Natural killer cell (primary cell): ENCODE measurements around the gene UBE2Q1. TPM values are rescaled to one million over a fixed set of nuclear protein-coding genes. Genes with fewer than 3 reads are reported as not detected.

Experiments
- ATAC-seq, 3 donors: fragments of 150-1000 bp in 2 of 3; fragments of 200-7000 bp in 1 of 3; cut with Tn5 transposase; 1 replicate in 1 of 3; 2 replicates in 2 of 3; pipeline ENCODE4 v1.10.0; 2021; ENCODE audit warnings: mild to moderate bottlenecking in 2 of 3, moderate library complexity in 2 of 3
- DNase-seq, 2 donors: peaks; one replicate each; pipeline versions ENCODE4 v3.0.0 to v3.0.0-alpha.2; 2013 to 2021; ENCODE audit warnings: mixed read lengths in 1 of 2
- H3K27ac ChIP-seq: one replicate; pipeline ENCODE4 v1.5.1; 2013; ENCODE audit warnings: mild to moderate bottlenecking, low read length
- H3K27me3 ChIP-seq: one replicate; pipeline ENCODE4 v1.6.1; 2013; ENCODE audit warnings: low read length; ENCODE audit not compliant: control insufficient read depth, insufficient read depth
- H3K36me3 ChIP-seq: one replicate; pipeline ENCODE4 v1.6.1; 2013; ENCODE audit warnings: low read length; ENCODE audit not compliant: control insufficient read depth, insufficient read depth
- H3K4me1 ChIP-seq: one replicate; pipeline ENCODE4 v1.6.1; 2013; ENCODE audit warnings: low read length; ENCODE audit not compliant: control insufficient read depth, insufficient read depth
- H3K4me3 ChIP-seq: one replicate; pipeline ENCODE4 v1.5.1; 2013; ENCODE audit warnings: low read length
- H3K9me3 ChIP-seq: one replicate; pipeline ENCODE4 v1.6.1; 2013; ENCODE audit warnings: low read length; ENCODE audit not compliant: control insufficient read depth, insufficient read depth
- H3K27ac Mint-ChIP-seq, 2 donors: one replicate each; pipeline ENCODE4 v1.8.0; 2022; ENCODE audit warnings: mild to moderate bottlenecking in 2 of 2, mixed read lengths in 2 of 2, moderate library complexity in 1 of 2
- H3K27me3 Mint-ChIP-seq, 2 donors: one replicate each; pipeline ENCODE4 v1.8.0; 2022; ENCODE audit warnings: low read depth in 2 of 2, mixed read lengths in 2 of 2
- H3K36me3 Mint-ChIP-seq: one replicate; pipeline ENCODE4 v1.8.0; 2022; ENCODE audit warnings: mixed read lengths
- H3K4me1 Mint-ChIP-seq, 2 donors: one replicate each; pipeline ENCODE4 v1.8.0; 2022; ENCODE audit warnings: mixed read lengths in 2 of 2
- H3K4me3 Mint-ChIP-seq: one replicate; pipeline ENCODE4 v1.8.0; 2022; ENCODE audit warnings: mild to moderate bottlenecking, moderate library complexity, mixed read lengths
- H3K9me3 Mint-ChIP-seq, 2 donors: one replicate each; pipeline ENCODE4 v1.8.0; 2022; ENCODE audit warnings: mixed read lengths in 2 of 2
- WGBS: methylation state at CpG from one replicate; pipeline ENCODE4 v1.1.7; 2013; ENCODE audit warnings: missing lambda C conversion rate; ENCODE audit not compliant: insufficient coverage; 5-methylcytosine and 5-hydroxymethylcytosine counted together
- intact Hi-C: fragments of 100-400 bp; cut with micrococcal nuclease; formaldehyde crosslinking; loops from one replicate; pipeline ENCODE4 v1.14.2; 2022
- total RNA-seq, 4 donors: library from RNA; stranded (reverse); fragments of 120-200 nt in 1 of 4; gene quantifications; one replicate each; pipeline versions ENCODE4 v1.2.3 to v1.2.4, GENCODE V29; 2013 to 2022
- TF ChIP-seq, protein P1 (sequence below): fragments of 200-600 bp; IDR thresholded peaks from one replicate; pipeline ENCODE4 v1.8.0; 2022; ENCODE audit warnings: antibody characterized with exemption

The UBE2Q1 gene
- total RNA-seq, 3 donors from 2014 or later (not counting 1 experiment from before 2014, with no cell fraction given), result 100 to 137 (median 112) TPM

DNA sequence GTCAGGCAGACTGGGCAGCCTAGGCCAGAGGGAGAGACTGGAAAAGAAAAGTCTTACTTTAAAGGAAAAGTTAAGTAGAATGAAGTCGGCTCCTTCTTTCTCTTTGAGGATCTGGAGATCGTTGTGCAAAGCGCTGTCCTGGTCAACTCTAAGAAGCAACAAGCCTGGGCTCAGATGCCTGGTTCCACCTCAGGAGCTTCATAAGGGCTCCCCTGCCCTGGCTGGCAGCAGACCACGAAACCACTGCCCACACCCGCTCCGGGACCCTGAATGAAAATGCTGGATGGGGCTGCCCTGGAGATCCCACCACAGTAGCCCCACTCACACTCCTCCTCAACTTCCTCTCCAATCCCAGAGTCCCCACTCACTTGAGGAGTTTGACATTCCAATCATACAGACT is 6.4 kb downstream of the UBE2Q1 start:
- Histone ChIP-seq H3K27me3 (no peaks in the 10 kb centered on the region), H3K4me1 (peaks cover 9% of the 10 kb centered on the region), H3K4me3 (no peak overlapping the region), H3K36me3 (peaks cover 77% of the 10 kb centered on the region), H3K9me3 (no peaks in the 10 kb centered on the region), H3K27ac (no peak overlapping the region)
- TF ChIP-seq, protein P1, sequence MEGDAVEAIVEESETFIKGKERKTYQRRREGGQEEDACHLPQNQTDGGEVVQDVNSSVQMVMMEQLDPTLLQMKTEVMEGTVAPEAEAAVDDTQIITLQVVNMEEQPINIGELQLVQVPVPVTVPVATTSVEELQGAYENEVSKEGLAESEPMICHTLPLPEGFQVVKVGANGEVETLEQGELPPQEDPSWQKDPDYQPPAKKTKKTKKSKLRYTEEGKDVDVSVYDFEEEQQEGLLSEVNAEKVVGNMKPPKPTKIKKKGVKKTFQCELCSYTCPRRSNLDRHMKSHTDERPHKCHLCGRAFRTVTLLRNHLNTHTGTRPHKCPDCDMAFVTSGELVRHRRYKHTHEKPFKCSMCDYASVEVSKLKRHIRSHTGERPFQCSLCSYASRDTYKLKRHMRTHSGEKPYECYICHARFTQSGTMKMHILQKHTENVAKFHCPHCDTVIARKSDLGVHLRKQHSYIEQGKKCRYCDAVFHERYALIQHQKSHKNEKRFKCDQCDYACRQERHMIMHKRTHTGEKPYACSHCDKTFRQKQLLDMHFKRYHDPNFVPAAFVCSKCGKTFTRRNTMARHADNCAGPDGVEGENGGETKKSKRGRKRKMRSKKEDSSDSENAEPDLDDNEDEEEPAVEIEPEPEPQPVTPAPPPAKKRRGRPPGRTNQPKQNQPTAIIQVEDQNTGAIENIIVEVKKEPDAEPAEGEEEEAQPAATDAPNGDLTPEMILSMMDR, result no peak
- DNase-seq (no peak), ATAC-seq (no peak)
- intact Hi-C loops, result no loop called here
- Mint-ChIP-seq H3K4me3 (no peak overlapping the region), H3K27ac (no peak overlapping the region), H3K9me3 (no peaks in the 10 kb centered on the region), H3K36me3 (peaks cover 26% of the 10 kb centered on the region), H3K27me3 (no peaks in the 10 kb centered on the region), H3K4me1 (peaks cover 41% of the 10 kb centered on the region in 2 donors)
- 89% methylated on average over 6 of the region's 6 CpGs for WGBS

- Mint-ChIP-seq H3K4me1 (peaks cover 35% of the 10 kb centered on the region in 2 donors), H3K9me3 (no peaks in the 10 kb centered on the region), H3K27me3 (no peaks in the 10 kb centered on the region), H3K36me3 (peaks cover 26% of the 10 kb centered on the region), H3K4me3 (no peak overlapping the region), H3K27ac (no peak overlapping the region)
- no peaks in the 10 kb centered on the region for H3K9me3 ChIP-seq
- ATAC-seq (no peak), DNase-seq (no peak)
- intact Hi-C loops, result no loop called here
- H3K4me1 ChIP-seq, result peaks cover 5% of the 10 kb centered on the region
- no peak overlapping the region for H3K27ac ChIP-seq
- WGBS, result 93% methylated on average over 4 of the region's 4 CpGs
- no peaks in the 10 kb centered on the region for H3K27me3 ChIP-seq
- no peak overlapping the region for H3K4me3 ChIP-seq
- TF ChIP-seq, protein P1, result no peak
- peaks cover 77% of the 10 kb centered on the region for H3K36me3 ChIP-seq
Measured at GRCh38 chr1:154551474-154551873, 7.0 kb downstream of the UBE2Q1 start.

- Mint-ChIP-seq H3K4me1 (peaks cover 27 to 28% of the 10 kb centered on the region in 2 donors), H3K27ac (no peak overlapping the region), H3K4me3 (no peak overlapping the region), H3K36me3 (peaks cover 26% of the 10 kb centered on the region), H3K9me3 (no peaks in the 10 kb centered on the region), H3K27me3 (no peaks in the 10 kb centered on the region)
- Histone ChIP-seq H3K27me3 (no peaks in the 10 kb centered on the region), H3K4me3 (no peak overlapping the region), H3K27ac (no peak overlapping the region), H3K4me1 (no peaks in the 10 kb centered on the region), H3K36me3 (peaks cover 71% of the 10 kb centered on the region), H3K9me3 (no peaks in the 10 kb centered on the region)
- DNase-seq (no peak), ATAC-seq (no peak)
- 81% methylated on average over 6 of the region's 6 CpGs for WGBS
- TF ChIP-seq, protein P1, result no peak
- intact Hi-C loops, result no loop called here
Measured at GRCh38 chr1:154550657-154551056, 7.8 kb downstream of the UBE2Q1 start.

DNA sequence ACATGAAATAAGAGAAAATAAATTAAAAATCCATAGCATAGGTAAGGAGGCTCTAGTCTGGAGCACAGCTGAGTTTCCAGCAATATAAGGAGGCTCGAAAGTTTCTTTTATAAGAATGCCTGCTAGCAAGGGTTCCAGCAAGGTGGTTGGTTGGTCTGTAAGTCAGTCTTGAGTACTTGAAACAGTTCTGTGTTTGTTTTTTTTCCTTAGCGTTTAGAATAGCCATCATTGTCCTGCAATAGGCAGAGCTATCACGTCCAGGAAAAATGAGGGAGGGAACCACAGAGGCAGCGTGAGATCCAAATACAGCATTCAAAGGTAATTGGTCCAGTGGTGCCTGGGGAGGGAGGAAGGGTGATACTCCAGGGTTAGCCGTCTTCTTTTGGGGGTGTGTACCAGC is 8.4 kb downstream of the UBE2Q1 start:
- Mint-ChIP-seq H3K27ac (no peak overlapping the region), H3K36me3 (peaks cover 26% of the 10 kb centered on the region), H3K4me1 (peaks cover 25 to 26% of the 10 kb centered on the region in 2 donors), H3K4me3 (no peak overlapping the region), H3K27me3 (no peaks in the 10 kb centered on the region), H3K9me3 (no peaks in the 10 kb centered on the region)
- no peaks in the 10 kb centered on the region for H3K27me3 ChIP-seq
- TF ChIP-seq, protein P1, result no peak
- no peak overlapping the region for H3K27ac ChIP-seq
- DNase-seq (no peak), ATAC-seq (no peak)
- no peaks in the 10 kb centered on the region for H3K9me3 ChIP-seq
- intact Hi-C loops, result no loop called here
- peaks cover 65% of the 10 kb centered on the region for H3K36me3 ChIP-seq
- H3K4me3 ChIP-seq, result no peak overlapping the region
- no peaks in the 10 kb centered on the region for H3K4me1 ChIP-seq
- WGBS, result 91% methylated on average over 5 of the region's 5 CpGs
